Breast epithelium (tissue), 3 donors: ENCODE measurements around the gene IGLON5.

Experiments
- CTCF ChIP-seq, 3 donors: fragments of 450-650 bp; IDR thresholded peaks; one replicate each; pipeline ENCODE4 v1.5.1; 2016 to 2017; ENCODE audit warnings: antibody characterized with exemption in 3 of 3, mild to moderate bottlenecking in 3 of 3, moderate library complexity in 3 of 3
- POLR2A ChIP-seq: fragments of 450-650 bp; IDR thresholded peaks from one replicate; pipeline ENCODE4 v1.6.1; 2016; ENCODE audit warnings: antibody characterized with exemption, mild to moderate bottlenecking, moderate library complexity

DNA sequence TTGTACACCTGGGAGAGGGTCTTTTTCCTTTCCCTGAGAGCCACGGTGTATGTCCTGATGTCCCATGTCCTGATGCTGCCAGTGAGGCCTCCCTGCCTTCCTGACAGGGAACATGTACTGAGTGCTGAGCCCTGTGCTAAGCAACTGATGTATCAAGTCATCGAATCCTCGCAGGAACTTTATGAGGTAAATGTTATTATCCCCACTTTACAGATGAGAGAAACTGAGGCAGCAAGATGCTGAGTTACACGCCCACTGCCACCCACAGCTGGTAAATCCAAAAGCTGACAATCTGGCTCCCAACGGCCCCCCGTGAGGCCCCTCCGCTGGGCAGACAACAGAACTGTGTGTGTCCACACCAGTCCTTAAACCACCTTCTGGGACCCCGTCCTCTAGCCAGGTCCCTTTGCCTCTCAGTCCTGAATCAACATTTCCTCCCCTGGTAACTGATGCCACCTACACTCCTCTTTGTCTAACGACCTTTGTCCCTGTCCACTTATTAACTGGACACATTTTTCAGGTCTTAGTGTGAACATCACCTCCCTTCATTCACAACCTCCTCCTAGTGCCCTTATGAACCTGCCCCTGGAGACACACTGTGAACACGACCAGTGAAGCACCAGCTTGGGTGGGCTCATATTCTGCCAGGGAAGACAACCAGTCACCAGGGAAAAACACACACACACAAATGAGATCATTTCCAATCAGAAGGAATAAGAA, 35.9 kb downstream of the IGLON5 start:
- TF ChIP-seq CTCF (IDR thresholded peaks at IDR 0.05) (no peak), POLR2A (no peak)
